ENCODE results near the gene UBR7.

UBR7 gene

DNA sequence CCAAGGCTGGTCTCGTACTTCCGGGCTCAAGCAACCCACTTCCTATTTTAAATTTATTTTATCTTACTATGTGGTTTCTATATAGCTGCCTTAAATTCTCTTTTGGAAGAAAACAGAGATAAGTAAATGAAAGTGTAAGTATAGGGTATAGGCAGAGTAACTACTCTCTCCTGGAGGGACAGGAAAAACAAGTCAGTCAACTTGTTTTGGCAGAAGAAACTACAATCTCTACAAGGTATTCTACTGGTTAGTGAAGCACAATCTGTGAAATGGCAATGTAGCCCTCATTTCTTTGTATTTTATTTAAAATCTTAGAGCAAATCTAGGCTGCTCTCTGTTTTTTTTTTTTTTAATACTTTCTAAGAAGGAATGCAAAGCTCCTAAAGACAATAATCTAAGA lies 55.4 kb downstream of the UBR7 start:
- FAIRE-seq: no peak

DNA sequence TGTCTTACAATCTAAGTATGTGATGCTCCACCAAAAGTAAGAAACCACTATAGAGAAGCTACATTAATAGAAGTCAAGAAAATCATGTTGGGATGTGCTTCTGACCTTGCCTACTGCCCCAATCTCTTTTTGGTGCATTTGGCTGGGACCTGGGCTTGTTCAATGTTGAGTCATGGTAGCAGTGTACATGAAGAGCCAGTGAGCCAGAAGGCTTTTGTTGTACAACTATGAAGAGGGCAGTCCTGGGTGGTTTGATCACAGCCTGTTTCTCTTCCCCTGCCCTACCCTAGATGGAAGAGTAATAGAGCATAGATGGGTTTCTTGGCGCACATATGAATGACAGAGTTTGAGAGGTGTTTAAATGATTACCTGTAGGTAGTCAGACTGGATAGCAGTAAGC lies 56.4 kb downstream of the UBR7 start:
- FAIRE-seq: no peak

DNA sequence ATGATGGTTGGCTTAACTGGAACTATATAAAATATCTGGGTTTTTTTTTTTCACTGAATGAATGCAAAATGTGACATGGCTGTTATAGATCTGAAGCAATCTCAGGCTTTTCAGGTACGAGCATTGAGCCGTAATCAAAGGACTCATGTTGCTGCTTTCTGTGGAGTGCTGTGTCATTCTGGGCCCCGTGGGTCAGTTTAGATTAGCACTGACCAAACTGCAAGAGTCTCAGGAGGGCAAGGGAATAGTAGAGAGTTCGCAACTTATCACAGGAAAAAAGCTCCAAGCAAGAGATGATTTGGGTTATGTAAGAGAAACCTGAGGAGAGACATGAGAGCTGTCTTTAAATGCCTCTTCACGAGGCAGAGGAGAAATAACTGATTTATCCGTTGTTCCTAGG lies 59.1 kb downstream of the UBR7 start:
- FAIRE-seq: no peak

DNA sequence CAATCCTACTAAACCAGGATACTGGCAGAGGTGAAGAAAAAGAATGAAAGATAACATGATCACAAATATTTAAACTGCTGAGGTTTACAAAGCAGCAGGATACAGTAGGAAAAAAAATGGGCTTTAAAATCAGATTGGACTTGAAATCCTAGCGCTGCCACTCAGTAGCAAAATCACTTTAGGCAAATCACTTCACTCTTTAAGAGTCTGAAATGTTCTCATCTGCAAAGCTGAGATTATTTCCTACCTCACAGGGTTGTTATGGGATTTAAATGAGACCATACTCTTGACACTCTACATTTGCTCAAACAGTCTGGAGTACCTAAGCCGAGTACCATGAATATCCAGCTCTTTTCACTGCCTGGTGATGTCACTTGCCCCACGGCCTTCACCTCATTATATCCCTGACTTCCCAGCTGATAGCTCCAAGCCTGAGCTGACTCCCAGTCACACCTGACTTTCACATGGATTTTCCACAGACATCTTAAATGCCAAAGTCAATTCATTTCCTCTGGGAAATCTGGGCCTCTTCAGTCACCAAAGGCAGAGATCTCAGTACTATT lies 60.2 kb downstream of the UBR7 start:
- no peak for FAIRE-seq

DNA sequence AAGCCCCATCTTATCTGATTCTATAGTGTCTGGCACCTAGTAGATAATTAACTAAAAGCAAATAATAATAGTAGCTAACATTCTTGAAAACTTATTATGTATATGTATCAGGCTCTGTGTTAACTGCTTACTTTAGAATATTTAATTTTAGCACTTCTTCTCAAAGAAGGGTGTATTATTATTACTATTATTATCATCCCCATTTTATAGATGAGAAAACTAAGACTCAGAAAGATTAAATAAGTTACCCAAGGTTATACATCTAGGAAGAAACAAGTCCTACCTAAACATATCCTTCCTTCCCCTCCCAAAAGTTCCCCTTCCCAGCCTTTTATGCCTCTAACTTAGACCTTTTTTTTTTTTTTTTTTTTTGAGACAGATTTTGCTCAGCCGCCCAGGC lies 61.4 kb downstream of the UBR7 start:
- FAIRE-seq: no peak

DNA sequence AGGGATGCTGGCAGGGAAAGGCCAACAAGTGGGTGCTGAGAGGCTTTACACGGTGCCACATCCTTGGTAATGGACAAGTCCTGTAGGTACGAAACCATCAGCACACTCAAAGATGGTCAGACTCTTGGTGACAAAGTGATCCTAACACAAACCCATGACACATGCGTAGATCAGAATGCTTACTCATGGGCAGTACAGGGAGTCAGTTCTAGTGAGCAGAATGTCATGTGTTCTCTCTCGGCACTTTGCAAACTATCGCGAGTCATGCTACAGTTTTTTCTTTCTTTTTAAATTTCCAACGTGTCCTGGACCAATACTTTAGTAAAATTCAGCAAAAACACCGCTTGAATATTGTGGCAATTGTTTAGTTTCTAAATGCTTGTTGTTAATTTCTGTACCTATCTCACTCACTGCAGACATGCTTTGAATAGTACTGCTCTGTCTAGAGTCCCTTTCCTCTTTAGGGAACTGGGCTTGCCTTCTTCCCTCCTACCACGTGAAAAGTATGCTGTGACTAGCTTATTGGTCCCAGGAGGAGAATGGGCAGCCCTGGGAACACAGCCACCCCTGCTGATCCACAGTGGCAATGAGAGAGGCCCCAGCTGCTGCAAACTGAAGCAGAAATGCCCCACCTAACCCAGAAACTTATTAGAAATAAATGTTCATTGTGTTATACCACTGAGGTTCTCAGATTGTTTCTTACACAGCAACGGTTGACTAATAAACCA lies 62.4 kb downstream of the UBR7 start:
- no peak for FAIRE-seq

DNA sequence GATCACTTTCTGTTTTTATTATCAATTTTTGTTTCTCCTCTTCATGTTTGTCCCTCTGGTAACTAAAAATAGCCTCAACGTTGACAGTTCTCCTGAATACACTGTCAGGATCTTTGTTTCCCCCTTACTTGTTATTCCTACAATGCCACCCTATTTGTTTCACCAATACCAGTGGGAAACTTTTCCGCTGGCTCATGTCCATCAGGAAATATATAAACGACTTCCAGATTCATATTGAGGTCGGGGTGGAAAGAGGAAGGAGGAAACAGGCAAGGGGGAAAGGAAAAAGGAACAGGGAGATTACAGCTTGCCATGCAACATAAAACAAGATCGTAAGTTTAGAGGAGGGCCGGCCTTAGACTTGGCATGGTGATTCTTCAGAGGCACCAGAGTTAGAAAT lies 64.1 kb downstream of the UBR7 start:
- FAIRE-seq: no peak

DNA sequence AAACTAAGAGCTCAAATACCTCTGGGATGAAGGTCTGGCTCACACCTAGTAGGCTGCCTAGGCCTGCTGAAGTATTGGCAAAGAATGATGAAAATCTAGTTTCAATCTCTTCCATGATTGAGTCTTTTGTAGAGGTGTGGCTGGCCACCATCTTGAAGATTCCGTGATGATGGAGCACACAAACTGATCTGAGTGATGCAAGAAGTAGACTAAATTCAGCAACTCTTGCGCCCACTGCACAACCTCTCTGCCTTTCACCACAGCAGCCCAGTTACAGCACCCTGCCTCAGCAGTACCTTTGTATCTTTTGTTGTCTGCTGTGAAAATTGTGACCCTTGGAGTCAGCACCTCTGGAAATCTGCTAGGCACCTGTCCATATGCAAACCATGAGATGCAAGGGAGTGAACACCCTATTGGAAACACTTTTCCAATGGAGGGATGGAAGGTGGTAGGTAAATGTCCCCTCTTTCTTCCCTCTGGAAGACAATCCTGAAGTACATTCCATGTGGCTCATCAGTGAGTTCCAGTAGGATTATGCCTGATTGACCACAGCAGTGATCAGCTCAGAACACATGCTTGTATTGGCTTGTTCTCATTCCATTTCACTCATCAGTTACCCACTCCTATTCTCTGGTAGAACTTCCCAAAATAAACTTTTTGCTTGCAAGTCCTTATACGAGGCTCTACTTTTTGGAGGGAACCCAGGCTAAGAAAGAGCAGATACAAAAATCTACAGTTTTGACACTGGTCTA lies 67.2 kb downstream of the UBR7 start:
- FAIRE-seq: no peak

DNA sequence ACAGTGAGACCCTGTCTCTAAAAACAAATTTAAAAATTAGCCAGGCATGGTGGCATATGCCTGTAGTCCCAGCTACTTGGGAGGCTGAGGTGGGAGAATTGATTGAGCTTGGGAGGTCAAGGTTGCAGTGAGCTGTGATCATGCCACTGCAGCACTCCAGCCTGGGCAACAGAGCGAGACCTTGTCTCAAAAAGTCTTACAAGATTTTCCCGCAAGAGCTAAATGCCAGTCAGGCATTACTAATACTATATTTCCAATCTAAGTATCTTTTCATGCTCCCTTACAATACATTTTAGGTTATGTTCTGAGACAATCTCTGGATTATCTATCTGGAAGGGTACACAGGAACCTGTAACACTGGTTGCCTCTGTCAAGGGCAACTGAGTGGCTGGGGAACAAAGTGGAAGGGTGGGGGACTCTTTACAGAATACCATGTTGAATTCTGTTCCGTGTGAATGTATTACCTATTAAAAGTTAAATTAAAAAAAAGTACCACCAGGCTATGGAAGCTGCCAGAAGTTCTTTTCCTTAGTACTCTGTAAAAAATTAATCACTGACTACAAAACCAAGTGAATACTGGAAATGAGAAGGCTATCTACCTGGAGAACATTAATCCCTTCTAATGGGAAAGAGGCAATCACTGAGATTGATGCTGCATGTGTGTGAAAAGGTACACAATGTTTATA lies 69.1 kb downstream of the UBR7 start:
- no peak for FAIRE-seq
